Ovary (tissue), 9 donors: Measurements from ENCODE around the gene MRPL27. TPM values are rescaled to one million over a fixed set of nuclear protein-coding genes. Genes with fewer than 3 reads are reported as not detected.

Source experiments
- DNase-seq, 5 donors: peaks; one replicate each; pipeline ENCODE4 v3.0.0-alpha.2; 2019 to 2020
- H3K27ac ChIP-seq, 2 donors: fragments of 200-600 bp; one replicate each; pipeline versions ENCODE4 v1.5.1 to v1.8.0; 2019 to 2022
- H3K27me3 ChIP-seq: fragments of 200-600 bp; one replicate; pipeline ENCODE4 v1.8.0; 2022
- H3K36me3 ChIP-seq: fragments of 200-600 bp; sonication (generic); one replicate; pipeline ENCODE4 v1.5.1; 2019
- H3K4me1 ChIP-seq: one replicate; pipeline ENCODE4 v1.8.1; 2013; ENCODE audit warnings: mild to moderate bottlenecking, moderate library complexity; ENCODE audit not compliant: insufficient read depth
- H3K4me3 ChIP-seq: fragments of 200-600 bp; sonication (generic); one replicate; pipeline ENCODE4 v1.5.1; 2017
- H3K9me3 ChIP-seq, 2 donors: fragments of 200-600 bp in 1 of 2; sonication (generic) in 1 of 2; one replicate each; pipeline versions ENCODE4 v1.5.1 to v1.8.1; 2013 to 2019; ENCODE audit warnings: mild to moderate bottlenecking in 1 of 2, moderate library complexity in 1 of 2
- EP300 ChIP-seq: sonication (generic); formaldehyde crosslinking; IDR thresholded peaks from one replicate; pipeline ENCODE4 v1.6.1; 2017; ENCODE audit warnings: antibody characterized with exemption
- POLR2A ChIP-seq: fragments of 450-650 bp; IDR thresholded peaks from one replicate; pipeline ENCODE4 v1.6.1; 2017; ENCODE audit warnings: antibody characterized with exemption, mild to moderate bottlenecking, moderate library complexity
- WGBS, 3 donors: extraction: QIAGEN DNeasy Blood & Tissue Kit in 1 of 3; methylation state at CpG; one replicate each; pipeline versions ENCODE4 v1.1.5 to v1.1.7; 2013 to 2017; 5-methylcytosine and 5-hydroxymethylcytosine counted together
- intact Hi-C, 4 donors: fragments of 100-400 bp; cut with DNase I; formaldehyde crosslinking; loops; one replicate each; pipeline versions ENCODE4 v1.11.0 to v1.15.1; 2022 to 2023
- polyA plus RNA-seq, 2 donors: library from polyadenylated mRNA; stranded (reverse); fragments of 200-250 nt in 1 of 2; fragments of 350-450 nt in 1 of 2; fragmentation: Illumina TruSeq in 1 of 2; extraction: RNeasy Lipid Tissue Mini Kit (QIAGEN cat#74804) in 1 of 2; gene quantifications; one replicate each; pipeline ENCODE4 v1.2.3, GENCODE V29; 2013 to 2014
- total RNA-seq, 7 donors: library from RNA; depleted of rRNA in 2 of 7; stranded (reverse); fragments of >200 nt in 2 of 7; fragmentation: NEBNext Ultra II Directional in 3 of 7; extraction: Animal tissue kit (Norgen Biotek cat#: 25700) in 3 of 7; gene quantifications; one replicate each; pipeline versions ENCODE4 v1.1.0 to v1.2.4, GENCODE V29; 2016 to 2023
- TF ChIP-seq, protein P1 (sequence below), 3 donors: fragments of 450-650 bp in 2 of 3; fragments of 200-600 bp in 1 of 3; IDR thresholded peaks; one replicate each; pipeline versions ENCODE4 v1.5.1 to v1.8.0; 2016 to 2022; ENCODE audit warnings: antibody characterized with exemption in 3 of 3, mild to moderate bottlenecking in 1 of 3
- donor health status: DM: no; HTN: no; CAD: no; lungs with moderate emphysema.
- donor health status: DM: no; HTN: no; CAD: no.
- donor health status: Bipolar disorder and iron deficiency.
- donor health status: DM: yes; HTN: yes; CAD: no.
- donor health status: DM: no; HTN: no; CAD: no.
- donor health status: DM: yes; HTN: yes; CAD: no.

The MRPL27 gene
- total and polyA plus RNA-seq, 9 donors: 38.7 to 74.8 (median 48.8) TPM

DNA sequence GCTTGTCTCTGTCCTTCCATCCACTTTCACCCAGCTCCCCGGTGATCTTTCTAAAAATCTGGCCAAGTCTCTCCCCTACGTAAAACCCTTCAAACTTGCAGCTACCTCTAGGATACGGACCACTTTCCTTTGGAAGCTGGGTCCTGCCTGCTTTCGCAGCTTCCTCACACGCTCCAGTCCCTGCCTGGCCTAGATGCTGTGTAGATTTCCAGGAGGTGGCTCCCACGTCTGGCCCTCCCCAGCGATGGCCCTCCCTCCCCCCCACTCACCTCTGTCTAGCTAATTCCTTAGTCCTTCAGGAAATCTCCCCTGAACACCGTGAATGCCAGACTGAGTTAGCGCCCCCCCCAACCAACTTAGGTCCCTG, 24.9 kb upstream of the MRPL27 start:
- DNase-seq: no peak
- no peak for TF ChIP-seq EP300
- no peak for TF ChIP-seq POLR2A
- TF ChIP-seq, protein P1, sequence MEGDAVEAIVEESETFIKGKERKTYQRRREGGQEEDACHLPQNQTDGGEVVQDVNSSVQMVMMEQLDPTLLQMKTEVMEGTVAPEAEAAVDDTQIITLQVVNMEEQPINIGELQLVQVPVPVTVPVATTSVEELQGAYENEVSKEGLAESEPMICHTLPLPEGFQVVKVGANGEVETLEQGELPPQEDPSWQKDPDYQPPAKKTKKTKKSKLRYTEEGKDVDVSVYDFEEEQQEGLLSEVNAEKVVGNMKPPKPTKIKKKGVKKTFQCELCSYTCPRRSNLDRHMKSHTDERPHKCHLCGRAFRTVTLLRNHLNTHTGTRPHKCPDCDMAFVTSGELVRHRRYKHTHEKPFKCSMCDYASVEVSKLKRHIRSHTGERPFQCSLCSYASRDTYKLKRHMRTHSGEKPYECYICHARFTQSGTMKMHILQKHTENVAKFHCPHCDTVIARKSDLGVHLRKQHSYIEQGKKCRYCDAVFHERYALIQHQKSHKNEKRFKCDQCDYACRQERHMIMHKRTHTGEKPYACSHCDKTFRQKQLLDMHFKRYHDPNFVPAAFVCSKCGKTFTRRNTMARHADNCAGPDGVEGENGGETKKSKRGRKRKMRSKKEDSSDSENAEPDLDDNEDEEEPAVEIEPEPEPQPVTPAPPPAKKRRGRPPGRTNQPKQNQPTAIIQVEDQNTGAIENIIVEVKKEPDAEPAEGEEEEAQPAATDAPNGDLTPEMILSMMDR (IDR thresholded peaks at IDR 0.05): no peak
- H3K9me3 ChIP-seq: no peaks in the 10 kb centered on the region
- peaks cover 5% of the 10 kb centered on the region for H3K4me1 ChIP-seq
- WGBS, 3 donors: 25 to 45% (median 37%) methylated on average over 9 of the region's 9 CpGs
- H3K4me3 ChIP-seq: peak overlapping the region; percentile 95
- no peak overlapping the region for H3K27ac ChIP-seq
- no peaks in the 10 kb centered on the region for H3K36me3 ChIP-seq
- intact Hi-C loops: no loop called here
- H3K27me3 ChIP-seq: no peaks in the 10 kb centered on the region

DNA sequence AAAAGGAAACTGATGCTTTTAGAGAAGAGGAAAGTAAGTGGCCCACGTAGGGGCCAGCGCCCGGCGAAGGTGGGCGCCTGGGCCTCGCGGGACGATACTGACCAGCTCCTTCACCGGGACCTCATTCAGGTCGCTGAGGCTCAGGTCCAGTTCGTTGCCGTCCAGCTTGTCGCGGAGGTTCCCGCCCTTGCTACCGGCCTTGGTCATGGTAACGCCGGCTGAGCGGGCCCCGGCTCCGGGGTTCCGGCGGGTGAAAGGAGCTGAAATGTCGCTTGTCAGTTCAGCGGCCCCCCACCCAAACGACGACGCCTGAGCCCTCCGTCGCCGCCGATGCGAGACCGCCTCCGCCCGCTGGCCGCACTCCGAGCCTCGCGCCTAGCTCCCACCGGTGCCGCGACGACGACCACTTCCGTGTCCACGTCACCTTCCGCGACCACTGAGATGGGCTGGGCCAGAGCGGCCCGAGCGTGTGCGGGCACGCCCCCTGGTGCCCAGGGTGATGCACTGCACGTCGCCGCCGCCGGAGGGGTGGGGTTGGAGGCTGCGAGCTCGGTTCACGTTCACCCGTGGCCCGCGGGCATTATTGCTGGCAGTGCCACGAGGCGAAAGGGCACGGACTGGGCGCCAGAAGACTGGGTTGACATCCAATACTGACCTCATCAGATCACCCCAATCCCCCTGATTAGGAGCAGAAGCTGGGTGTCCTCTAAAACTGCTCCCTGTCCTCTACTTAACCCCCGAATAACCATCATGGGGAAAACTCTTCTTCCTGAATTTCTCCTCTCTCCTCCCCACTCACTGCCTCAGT, 24.3 kb upstream of the MRPL27 start, which contains the start of gene LRRC59:
Gene LRRC59 (minus strand): TSS at position 413 of the 808 bp plus-strand sequence. CDS start 206 bp downstream, at position 207.
- no peak for TF ChIP-seq EP300
- peak; percentile 85 for TF ChIP-seq POLR2A
- TF ChIP-seq, protein P1 (IDR thresholded peaks at IDR 0.05): peak; percentile 93 to 97 (median 96)
- Histone ChIP-seq H3K27ac (peak within 1 kb of the TSS in 1 of 2 donors; percentile 13), H3K4me3 (peak within 1 kb of the TSS; percentile 95), H3K9me3 (no peaks in the 10 kb centered on the region), H3K4me1 (peaks cover 5% of the 10 kb centered on the region), H3K27me3 (no peaks in the 10 kb centered on the region), H3K36me3 (no peaks in the 10 kb centered on the region)
- intact Hi-C loops: no loop called here
- WGBS, 3 donors: 1% methylated on average over 64 to 70 of the region's 70 CpGs
- peak; percentile 86 to 94 (median 88) for DNase-seq

DNA sequence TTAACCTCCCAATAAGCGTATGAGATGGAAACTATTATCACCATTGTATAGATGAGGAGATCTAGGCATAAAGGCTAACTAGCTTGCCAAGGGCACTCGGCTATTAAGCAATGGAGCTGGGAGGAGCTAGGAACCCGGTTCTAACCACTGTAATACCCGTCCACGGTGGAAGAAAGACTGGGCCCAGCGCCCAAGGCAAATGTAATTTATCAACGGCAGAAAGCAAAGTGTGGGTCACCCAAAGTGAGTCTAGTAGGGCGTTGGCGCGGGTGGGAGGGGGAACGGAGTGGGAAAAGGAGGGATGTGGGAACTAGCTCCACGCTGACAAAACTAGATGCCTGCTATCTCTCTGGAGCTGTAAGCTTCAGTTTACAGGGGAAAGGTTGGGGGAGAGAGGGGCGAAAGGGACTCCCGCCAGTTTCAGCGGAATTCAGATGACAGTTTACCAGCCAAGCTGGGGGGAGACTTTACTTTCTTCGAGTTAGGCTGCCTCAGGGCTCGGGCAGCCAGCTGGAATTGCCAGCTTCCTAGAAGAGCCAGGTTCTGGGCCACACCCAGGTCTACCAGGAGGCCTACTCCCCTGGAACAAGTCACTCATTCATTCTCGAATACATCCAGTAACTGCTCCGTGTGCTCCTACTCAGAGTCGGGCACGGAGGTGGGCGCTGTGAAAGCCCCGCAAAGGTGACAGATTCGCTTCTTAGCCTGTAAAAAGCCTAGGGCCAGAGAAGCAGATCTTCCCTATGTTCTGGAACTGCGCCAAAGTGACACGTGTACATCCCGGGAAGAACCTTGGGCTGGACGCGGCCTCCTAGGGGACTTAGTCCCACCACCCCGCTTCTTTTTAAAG, 23.5 kb upstream of the MRPL27 start:
- H3K27me3 ChIP-seq: no peaks in the 10 kb centered on the region
- peak overlapping the region in 1 of 2 donors; percentile 13 for H3K27ac ChIP-seq
- intact Hi-C loops: no loop called here
- H3K4me3 ChIP-seq: peak overlapping the region; percentile 95
- DNase-seq: peak; percentile 30 to 54 (median 47)
- H3K4me1 ChIP-seq: peaks cover 5% of the 10 kb centered on the region
- TF ChIP-seq POLR2A: no peak
- TF ChIP-seq EP300: no peak
- TF ChIP-seq, protein P1 (IDR thresholded peaks at IDR 0.05): no peak
- H3K9me3 ChIP-seq: no peaks in the 10 kb centered on the region
- WGBS, 3 donors: 1 to 2% (median 2%) methylated on average over 30 of the region's 30 CpGs
- no peaks in the 10 kb centered on the region for H3K36me3 ChIP-seq

DNA sequence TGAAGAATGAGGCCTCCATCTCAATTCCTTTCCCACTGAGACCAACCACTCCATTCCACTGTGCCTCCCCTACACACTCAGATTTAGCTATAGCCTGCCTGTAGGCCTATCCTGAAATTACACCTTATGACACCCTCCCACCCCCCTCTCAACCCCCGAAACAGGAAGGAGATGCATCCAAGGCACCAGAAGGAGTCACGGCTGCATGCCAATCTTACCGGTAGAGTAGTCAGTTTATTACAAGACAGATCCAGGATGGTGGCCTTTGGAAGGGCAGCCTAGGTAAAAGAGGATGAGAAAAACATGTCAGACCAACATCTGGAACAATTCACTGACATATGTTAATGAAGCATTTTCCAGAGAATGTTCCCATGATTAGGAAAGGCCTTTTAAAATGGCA, 21.7 kb upstream of the MRPL27 start:
- WGBS, 3 donors: 3 to 20% (median 11%) methylated on average over 3 of the region's 3 CpGs
- Histone ChIP-seq H3K27ac (no peak overlapping the region), H3K27me3 (no peaks in the 10 kb centered on the region), H3K4me3 (no peak overlapping the region), H3K36me3 (no peaks in the 10 kb centered on the region), H3K9me3 (no peaks in the 10 kb centered on the region), H3K4me1 (peaks cover 5% of the 10 kb centered on the region)
- intact Hi-C loops: no loop called here
- no peak for DNase-seq
- no peak for TF ChIP-seq POLR2A
- no peak for TF ChIP-seq EP300
- TF ChIP-seq, protein P1 (IDR thresholded peaks at IDR 0.05): no peak
